Measurements from ENCODE around the gene INPP5K. TPM values are rescaled to one million over a fixed set of nuclear protein-coding genes. Genes with fewer than 3 reads are reported as not detected.
"Not testable (repeated sequence)": the region's sequence is repeated elsewhere in the genome, so short reads cannot be mapped to it uniquely, and the experiment has no call there.

Gene INPP5K
- total RNA-seq, 1 donor from 2014 or later, result 47.4 TPM

- intact Hi-C loops (cut with micrococcal nuclease), result no loop called here
Measured at GRCh38 chr17:1548032-1548431, 31.6 kb upstream of the INPP5K start.

DNA sequence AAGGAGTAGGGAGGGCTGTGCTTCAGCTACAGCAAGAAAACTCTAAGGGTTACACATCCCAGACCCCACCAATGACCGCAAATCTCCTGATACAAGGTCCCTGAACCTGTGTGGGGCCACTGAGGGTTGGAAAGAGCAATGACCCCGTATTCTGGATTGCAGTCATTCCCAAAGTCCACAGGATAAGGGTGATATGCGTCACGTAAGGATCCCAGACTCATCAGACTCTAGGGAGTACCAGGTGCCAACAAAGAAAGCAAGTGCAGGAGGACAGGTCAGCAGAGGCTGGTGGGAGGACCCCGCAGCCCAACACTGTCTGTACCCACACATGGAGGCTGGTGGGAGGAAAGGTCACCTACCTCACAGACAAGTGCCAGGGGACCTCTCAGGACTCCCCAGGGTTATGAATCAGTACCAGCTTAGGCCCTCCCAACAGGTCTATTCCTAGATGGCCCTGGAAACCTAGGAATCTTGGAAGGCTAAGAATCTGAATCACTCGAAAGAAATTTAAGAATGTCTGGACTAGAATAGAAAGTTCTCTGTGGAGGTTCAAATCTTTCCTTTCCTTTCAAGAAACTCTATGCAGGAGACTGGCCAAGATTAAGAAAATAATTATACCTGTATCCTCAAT lies 30.0 kb upstream of the INPP5K start:
- intact Hi-C loops (cut with micrococcal nuclease), result no loop called here

GRCh38 chr17:1545618-1546017 lies 29.2 kb upstream of the INPP5K start:
- intact Hi-C loops (cut with micrococcal nuclease), result no loop called here

- intact Hi-C loops (cut with micrococcal nuclease), result no loop called here
Measured at GRCh38 chr17:1542316-1542715, 25.9 kb upstream of the INPP5K start.

DNA sequence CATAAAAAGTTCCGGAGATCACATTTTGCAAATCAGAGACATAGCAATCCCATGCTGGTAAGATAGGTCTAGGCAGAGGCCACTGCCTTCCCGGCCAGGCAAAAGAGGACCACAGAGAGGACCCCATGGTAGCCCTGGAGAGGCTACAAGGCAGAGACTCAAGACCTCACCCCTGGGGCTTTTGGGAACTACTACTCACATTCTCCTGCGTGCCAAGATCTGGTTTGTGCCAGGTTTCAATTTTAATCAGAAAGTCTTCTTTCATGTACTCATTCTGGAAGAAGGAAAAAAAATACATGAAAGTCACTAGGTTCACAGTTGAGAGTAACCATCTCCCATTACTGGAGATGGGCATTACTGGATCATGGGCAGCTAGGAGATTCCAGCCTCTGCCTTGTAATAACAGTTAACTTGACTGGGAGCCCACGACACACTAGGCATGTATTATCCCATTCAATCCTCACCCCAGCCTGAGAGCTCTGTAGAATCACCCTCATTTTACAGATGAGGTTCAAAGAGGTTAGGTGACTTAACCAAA lies 25.0 kb upstream of the INPP5K start:
- intact Hi-C loops (cut with micrococcal nuclease), result no loop called here

- intact Hi-C loops (cut with micrococcal nuclease), result no loop called here
Measured at GRCh38 chr17:1539811-1540210, 23.4 kb upstream of the INPP5K start.

DNA sequence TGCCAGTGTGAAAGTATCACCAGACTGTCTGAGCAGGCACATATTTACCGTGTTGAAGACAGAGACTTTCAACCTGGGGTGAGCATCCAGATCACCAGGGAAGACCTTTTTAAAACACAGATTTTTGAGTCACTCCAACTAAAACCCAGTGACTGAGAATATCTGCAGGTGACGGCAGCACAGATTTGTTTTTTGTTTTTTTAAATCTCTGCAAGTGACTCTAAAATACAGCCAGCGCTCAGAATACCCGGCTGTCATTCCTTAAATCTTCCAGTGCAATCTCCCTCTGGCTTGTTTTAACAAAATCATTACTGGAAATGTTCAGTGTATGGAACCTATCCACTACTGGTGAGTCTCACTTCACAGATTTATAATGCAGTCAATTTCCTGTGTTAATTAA lies 19.3 kb upstream of the INPP5K start:
- intact Hi-C loops (cut with micrococcal nuclease), result no loop called here

GRCh38 chr17:1533661-1534325 lies 17.4 kb upstream of the INPP5K start:
- intact Hi-C loops (cut with micrococcal nuclease), result loop anchor here (1.0 kb wide), 1 partner anchor 168 kb away; no protein-coding TSS in a partner anchor

- intact Hi-C loops (cut with micrococcal nuclease), result loop anchor here (1.0 kb wide), 1 partner anchor 168 kb away; no protein-coding TSS in a partner anchor
Measured at GRCh38 chr17:1532836-1533602, 16.6 kb upstream of the INPP5K start.

DNA sequence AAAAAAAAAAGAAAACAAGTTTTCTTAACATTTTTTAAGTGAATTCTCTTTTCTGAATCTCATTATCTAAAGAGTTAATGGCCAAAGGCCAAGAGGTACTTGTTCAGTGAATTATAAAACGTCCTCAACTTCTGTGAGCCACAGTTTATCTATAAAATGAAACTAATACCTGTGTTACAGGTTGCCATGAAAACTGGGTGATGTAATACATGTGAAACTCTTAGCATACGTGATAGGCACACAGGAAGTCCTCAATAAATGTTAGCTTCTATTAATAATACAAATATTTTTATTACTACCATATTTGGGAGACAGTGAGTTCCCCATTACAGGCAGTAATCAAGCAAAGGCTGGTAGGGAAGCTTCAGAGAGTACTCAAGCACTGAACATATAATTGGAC lies 13.5 kb upstream of the INPP5K start:
- intact Hi-C loops (cut with micrococcal nuclease), result no loop called here

DNA sequence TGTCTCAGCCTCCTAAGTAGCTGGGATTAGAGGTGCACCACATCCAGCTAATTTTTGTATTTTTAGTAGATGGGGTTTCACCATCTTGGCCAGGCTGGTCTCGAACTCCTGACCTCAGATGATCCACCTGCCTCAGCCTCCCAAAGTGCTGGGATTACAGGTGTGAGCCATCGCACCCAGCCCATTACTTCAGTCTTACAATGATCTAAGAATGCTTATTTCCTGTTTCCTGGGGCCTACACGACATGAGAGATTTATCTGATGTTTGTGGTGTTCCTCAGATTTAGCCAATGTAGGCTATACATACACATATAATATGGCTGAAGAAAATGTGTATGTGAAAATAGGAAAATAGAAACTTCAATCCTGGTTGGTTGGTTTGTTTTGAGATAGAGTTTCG lies 10.5 kb upstream of the INPP5K start:
- intact Hi-C loops (cut with micrococcal nuclease), result not testable (repeated sequence)

DNA sequence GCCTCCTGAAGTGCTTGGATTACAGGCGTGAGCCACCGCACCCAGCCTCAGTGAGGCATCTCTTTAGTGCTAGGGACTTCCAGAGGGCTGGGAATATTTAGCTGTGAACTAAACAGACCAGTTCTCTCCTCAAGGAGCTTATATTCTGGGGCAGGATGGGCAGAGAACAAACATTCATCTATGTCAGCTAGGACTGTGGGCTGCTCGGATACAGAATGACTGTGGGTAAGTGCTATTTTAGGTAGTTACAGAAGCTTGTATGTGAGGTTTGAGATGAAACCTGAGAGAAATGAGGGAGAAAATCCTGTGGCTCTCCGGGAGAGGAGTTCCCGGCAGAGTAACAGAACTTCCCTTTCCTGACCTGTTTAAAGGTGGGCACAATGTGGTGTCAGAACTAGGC lies 6.2 kb upstream of the INPP5K start:
- intact Hi-C loops (cut with micrococcal nuclease), result no loop called here

- intact Hi-C loops (cut with micrococcal nuclease), result no loop called here
Measured at GRCh38 chr17:1521086-1521640, 4.8 kb upstream of the INPP5K start.

DNA sequence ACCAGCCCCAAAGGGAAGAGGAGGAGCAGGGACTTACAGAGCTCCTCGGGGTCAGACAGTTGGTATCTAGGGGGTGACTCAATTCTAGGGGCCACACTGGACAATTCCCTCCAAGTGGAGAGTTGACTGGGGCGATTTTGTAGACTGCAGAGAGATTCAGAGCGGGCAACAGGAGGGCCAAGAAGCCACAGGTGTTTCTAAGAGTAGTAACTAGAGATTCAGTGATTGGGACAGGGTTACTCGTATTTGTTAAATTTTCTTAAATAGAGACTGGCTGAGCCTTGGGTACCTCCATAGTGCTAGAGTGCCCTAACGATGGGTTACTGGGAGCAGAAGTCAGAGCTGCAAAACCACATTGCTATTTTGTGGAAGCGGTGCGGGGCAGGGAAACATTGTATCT lies 3.3 kb upstream of the INPP5K start:
- intact Hi-C loops (cut with micrococcal nuclease), result no loop called here

- intact Hi-C loops (cut with micrococcal nuclease), result no loop called here
Measured at GRCh38 chr17:1518410-1518809, 2.0 kb upstream of the INPP5K start.

- intact Hi-C loops (cut with micrococcal nuclease), result loop anchor here (1.0 kb wide), 12 partner anchors 25 to 257 kb away; partner anchors contain the start of genes CRK, PITPNA, RILP and SLC43A2
Measured at GRCh38 chr17:1515640-1516387, 598 bp downstream of the INPP5K start.

- intact Hi-C loops (cut with micrococcal nuclease), result no loop called here
Measured at GRCh38 chr17:1512351-1512750, 4.1 kb downstream of the INPP5K start.

DNA sequence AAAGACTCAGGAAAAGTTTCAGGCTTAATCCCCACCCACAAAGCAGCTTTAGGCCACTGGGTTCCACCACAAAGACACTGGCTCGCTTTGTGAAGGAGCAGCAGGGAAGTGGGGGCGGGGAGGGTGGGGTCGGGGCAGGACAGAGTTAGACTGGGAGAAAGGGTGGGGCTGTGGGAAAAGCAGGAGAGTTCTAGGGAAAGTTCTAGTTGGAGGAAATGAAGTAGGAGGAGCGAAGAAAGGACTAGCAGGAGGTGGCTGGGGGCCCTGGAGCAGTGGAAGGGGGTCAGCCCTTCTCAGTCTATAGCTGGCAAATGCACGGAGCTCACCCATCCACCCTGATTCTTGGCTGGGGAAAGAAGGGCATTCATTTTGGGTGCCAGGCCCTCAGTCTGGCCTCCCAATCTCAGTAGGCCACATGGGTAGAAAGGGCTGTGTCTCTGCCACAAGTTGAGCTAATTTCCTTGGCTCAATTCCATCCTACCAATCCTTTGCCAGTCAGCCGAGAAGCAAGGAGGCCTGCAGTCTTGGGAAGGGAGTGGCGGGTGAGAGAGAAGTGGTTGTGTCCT lies 4.6 kb downstream of the INPP5K start:
- intact Hi-C loops (cut with micrococcal nuclease), result no loop called here

GRCh38 chr17:1511290-1511689 lies 5.1 kb downstream of the INPP5K start:
- intact Hi-C loops (cut with micrococcal nuclease), result no loop called here

DNA sequence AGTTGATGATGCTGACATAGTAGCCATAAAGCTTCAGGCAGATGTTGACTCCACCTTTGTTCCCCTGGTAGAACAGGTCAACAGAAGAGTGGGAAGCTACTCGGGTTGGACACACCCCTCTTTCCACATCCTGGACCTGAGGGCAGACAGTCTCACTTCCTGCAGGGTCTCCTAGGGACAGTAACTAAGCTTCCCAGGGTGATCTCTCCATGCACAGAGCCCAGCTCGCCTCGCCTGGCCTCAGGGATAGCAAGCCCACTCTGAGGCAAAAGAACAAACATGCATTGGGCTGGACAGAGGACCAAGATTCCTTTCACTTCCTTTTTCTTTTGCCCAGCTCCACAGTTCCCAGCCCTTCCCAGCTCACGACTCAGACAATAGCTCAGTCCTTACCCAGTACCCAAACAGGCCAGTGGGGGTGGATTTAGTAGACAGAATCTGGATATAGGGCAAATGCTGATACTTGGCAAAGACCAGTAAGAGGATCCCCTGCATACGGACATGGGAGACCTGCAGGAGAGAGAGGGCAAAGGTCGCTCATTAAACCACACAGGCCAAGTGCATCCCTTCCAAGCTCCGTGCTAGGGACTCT lies 7.0 kb downstream of the INPP5K start:
- intact Hi-C loops (cut with micrococcal nuclease), result no loop called here
